Naive thymus-derived CD4-positive, alpha-beta T cell (primary cell): ENCODE results near the gene HIPK2. TPM values are rescaled to one million over a fixed set of nuclear protein-coding genes. Genes with fewer than 3 reads are reported as not detected.
A peak's percentile ranks its signal among the peaks of the same experiment; 100 is the strongest.

Source experiments
- ATAC-seq: fragments of 150-1000 bp; cut with Tn5 transposase; 2 replicates; pipeline ENCODE4 v1.10.0; 2021; ENCODE audit warnings: mild to moderate bottlenecking, moderate library complexity
- CTCF ChIA-PET: fragments of 350-600 bp; sonication (Branson Sonifier 250); formaldehyde crosslinking; loops from one replicate; lab custom pipeline; 2021; ENCODE audit warnings: antibody characterized with exemption; lab: Charles Lee
- POLR2A ChIA-PET: fragments of 350-600 bp; sonication (Branson Sonifier 250); formaldehyde crosslinking; loops from one replicate; lab custom pipeline; 2021; ENCODE audit warnings: antibody characterized with exemption, inconsistent platforms; lab: Charles Lee
- DNase-seq, 9 donors: peaks; one replicate each; pipeline versions ENCODE4 v3.0.0 to v3.0.0-alpha.2; 2020 to 2022; ENCODE audit warnings: mixed read lengths in 1 of 9
- H3K27ac ChIP-seq: one replicate; pipeline ENCODE4 v1.7.0; 2013; ENCODE audit warnings: mild to moderate bottlenecking, low read depth, low read length, moderate library complexity
- H3K27me3 ChIP-seq, 2 donors: one replicate each; pipeline ENCODE4 v1.7.0; 2013; ENCODE audit warnings: low read length in 2 of 2, mild to moderate bottlenecking in 2 of 2, moderate library complexity in 2 of 2; ENCODE audit not compliant: control insufficient read depth in 2 of 2, insufficient read depth in 2 of 2
- H3K36me3 ChIP-seq, 3 experiments: 1 replicate in 2 of 3; 2 replicates in 1 of 3; pipeline ENCODE4 v1.7.0; 2013; ENCODE audit warnings: low read length in 3 of 3, mild to moderate bottlenecking in 3 of 3, moderate library complexity in 1 of 3; ENCODE audit not compliant: insufficient read depth in 3 of 3, control insufficient read depth in 2 of 3
- H3K4me1 ChIP-seq, 2 donors: one replicate each; pipeline ENCODE4 v1.7.0; 2013; ENCODE audit warnings: low read length in 2 of 2, mild to moderate bottlenecking in 2 of 2, moderate library complexity in 1 of 2; ENCODE audit not compliant: control insufficient read depth in 2 of 2, insufficient read depth in 2 of 2
- H3K4me3 ChIP-seq: 2 replicates; pipeline ENCODE4 v1.7.0; 2013; ENCODE audit warnings: mild to moderate bottlenecking, low read length
- H3K9me3 ChIP-seq, 3 experiments: 1 replicate in 2 of 3; 2 replicates in 1 of 3; pipeline ENCODE4 v1.7.0; 2013; ENCODE audit warnings: low read length in 3 of 3; ENCODE audit not compliant: control insufficient read depth in 2 of 3
- H3K27ac Mint-ChIP-seq, 9 donors: one replicate each; pipeline ENCODE4 v1.8.0; 2020 to 2022; ENCODE audit warnings: mixed read lengths in 9 of 9, mild to moderate bottlenecking in 8 of 9, moderate library complexity in 5 of 9, inconsistent platforms in 2 of 9
- H3K27me3 Mint-ChIP-seq, 5 donors: one replicate each; pipeline ENCODE4 v1.8.0; 2021 to 2022; ENCODE audit warnings: mixed read lengths in 5 of 5, mild to moderate bottlenecking in 1 of 5
- H3K36me3 Mint-ChIP-seq, 5 donors: one replicate each; pipeline ENCODE4 v1.8.0; 2020 to 2022; ENCODE audit warnings: mixed read lengths in 5 of 5, mild to moderate bottlenecking in 3 of 5, inconsistent platforms in 1 of 5
- H3K4me1 Mint-ChIP-seq, 7 donors: one replicate each; pipeline ENCODE4 v1.8.0; 2020 to 2022; ENCODE audit warnings: mixed read lengths in 7 of 7, mild to moderate bottlenecking in 3 of 7, inconsistent platforms in 1 of 7
- H3K4me3 Mint-ChIP-seq, 10 donors: one replicate each; pipeline ENCODE4 v1.8.0; 2020 to 2022; ENCODE audit warnings: mild to moderate bottlenecking in 10 of 10, mixed read lengths in 10 of 10, moderate library complexity in 6 of 10, inconsistent platforms in 2 of 10
- H3K9me3 Mint-ChIP-seq, 11 donors: one replicate each; pipeline ENCODE4 v1.8.0; 2020 to 2022; ENCODE audit warnings: mixed read lengths in 11 of 11, mild to moderate bottlenecking in 4 of 11, inconsistent platforms in 1 of 11, moderate library complexity in 1 of 11
- intact Hi-C, 2 donors: fragments of 100-400 bp; cut with micrococcal nuclease; formaldehyde crosslinking; loops; one replicate each; pipeline ENCODE4 v1.15.1; 2023
- polyA plus RNA-seq, 2 donors: library from polyadenylated mRNA; unstranded; fragments of 300-500 nt; fragmentation: Illumina TruSeq; gene quantifications; one replicate each; pipeline ENCODE4 v1.2.3, GENCODE V29; 2021
- total RNA-seq, 6 experiments: library from RNA in 5 of 6; stranded (reverse) in 5 of 6; gene quantifications; 1 replicate in 5 of 6; 2 replicates in 1 of 6; pipeline ENCODE4 v1.2.3 and lab custom pipeline; 2021 to 2026

HIPK2 gene
- total and polyA plus RNA-seq, 7 experiments from 2014 or later = 4.6 to 44.0 (median 36.1) TPM

DNA sequence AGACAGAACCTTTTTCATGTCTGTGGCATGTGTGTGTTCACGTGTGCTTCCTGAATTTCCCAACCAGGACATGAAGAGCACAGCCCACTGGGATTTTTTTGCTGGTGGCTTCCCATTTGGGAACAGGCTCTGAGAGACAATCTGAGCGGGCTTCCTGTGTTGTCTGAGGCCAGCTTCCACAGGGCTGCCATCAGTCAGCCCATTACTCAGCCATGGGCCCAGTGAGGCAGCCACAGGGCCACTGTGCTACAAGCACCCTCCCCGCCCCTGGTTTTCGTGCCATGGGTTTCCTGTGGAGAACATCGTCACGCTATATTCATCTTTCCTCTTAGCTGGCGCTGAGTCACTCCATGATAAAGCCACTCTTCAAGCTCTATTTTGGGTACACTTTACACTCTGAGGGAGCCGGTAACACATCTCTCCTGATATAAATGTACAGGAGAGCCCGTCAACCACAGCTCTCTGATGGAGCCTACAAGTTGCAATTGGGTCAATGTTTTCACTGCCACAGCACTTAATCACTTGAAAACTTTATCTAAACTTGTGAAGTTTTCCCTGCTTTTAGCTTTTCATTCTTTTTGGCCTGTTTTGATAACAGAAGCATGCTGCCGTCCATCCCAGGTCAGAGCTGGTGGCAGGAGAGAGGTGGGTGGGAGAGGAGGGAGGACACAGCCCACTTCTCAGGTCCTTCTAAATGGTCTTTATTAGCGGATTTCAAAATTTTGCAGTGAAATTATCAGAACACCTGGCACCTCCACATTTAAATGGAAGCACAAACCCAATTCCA, 96.9 kb downstream of the HIPK2 start:
- DNase-seq (peak in 1 of 9 donors; percentile 77), ATAC-seq (peak; percentile 93)
- CTCF ChIA-PET = interaction anchor here (0.6 to 0.7 kb wide), 2 partner anchors 34 to 36 kb away, joined by 3 to 4 read pairs; no protein-coding TSS in a partner anchor
- POLR2A ChIA-PET = no interaction called here
- H3K4me1 Mint-ChIP-seq = peaks cover 16 to 71% (median 52%) of the 10 kb centered on the region in 7 donors
- Histone ChIP-seq H3K27ac (no peak overlapping the region), H3K27me3 (no peaks in the 10 kb centered on the region), H3K4me3 (no peak overlapping the region), H3K36me3 (no peaks in the 10 kb centered on the region), H3K9me3 (no peaks in the 10 kb centered on the region), H3K4me1 (peaks cover 3 to 22% of the 10 kb centered on the region in 2 donors)
- peak overlapping the region in 4 of 10 donors; percentile 11 to 59 (median 33) for H3K4me3 Mint-ChIP-seq
- H3K27me3 Mint-ChIP-seq = no peaks in the 10 kb centered on the region
- H3K27ac Mint-ChIP-seq = peak overlapping the region in 7 of 9 donors; percentile 13 to 72 (median 38)
- intact Hi-C loops = loop anchor here in 1 of 2 donors (5.0 kb wide), 1 partner anchor 56 kb away; no protein-coding TSS in a partner anchor
- H3K36me3 Mint-ChIP-seq = peaks cover 3 to 43% (median 23%) of the 10 kb centered on the region in 5 donors
- peaks cover under 1 to 6% (median 3%) of the 10 kb centered on the region in 11 donors for H3K9me3 Mint-ChIP-seq

DNA sequence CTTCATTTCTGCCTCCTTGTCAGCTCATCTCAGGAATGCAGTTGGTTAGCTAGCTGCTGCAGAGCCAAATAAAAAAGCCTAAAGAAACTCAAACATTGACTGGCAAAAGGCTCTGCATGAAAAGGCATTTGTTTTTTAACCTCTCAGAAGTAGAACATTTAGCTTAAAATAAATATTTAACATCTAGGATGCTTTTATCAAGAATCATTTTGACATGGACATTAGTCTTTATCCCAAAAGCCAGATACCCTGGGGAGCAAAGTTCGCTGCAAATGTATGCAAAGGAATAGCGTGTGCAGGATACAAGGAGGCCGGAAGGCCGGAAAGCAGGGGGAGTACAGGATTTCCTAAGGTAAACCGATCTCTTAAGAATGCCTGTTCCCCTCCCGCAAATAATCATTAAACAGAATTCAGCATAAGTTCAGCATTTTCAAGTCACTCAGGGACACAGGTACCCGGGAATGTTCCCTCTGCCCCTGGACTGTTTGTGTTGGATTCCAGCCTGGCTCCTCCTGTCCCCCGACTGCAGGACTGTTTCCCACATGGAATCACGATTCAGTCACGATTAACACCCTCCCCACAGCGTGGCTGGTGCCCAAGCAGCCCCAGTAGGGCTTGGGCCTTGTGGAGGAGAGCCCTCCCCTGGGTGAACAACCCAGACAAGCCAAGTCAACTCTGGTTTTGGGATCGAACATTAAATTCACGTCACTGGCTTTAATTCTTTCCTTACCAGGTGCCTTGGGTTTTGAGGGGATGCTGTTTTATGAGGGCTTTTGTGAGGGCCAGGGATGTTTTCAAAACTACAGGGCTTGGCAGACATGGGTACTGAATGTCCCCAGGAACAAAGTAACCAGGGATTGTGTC, 97.8 kb downstream of the HIPK2 start:
- peaks cover 15 to 77% (median 60%) of the 10 kb centered on the region in 7 donors for H3K4me1 Mint-ChIP-seq
- CTCF ChIA-PET = interaction anchor here (0.6 kb wide), 1 partner anchor 33 kb away, joined by 4 read pairs; no protein-coding TSS in a partner anchor
- H3K4me3 Mint-ChIP-seq = peak overlapping the region in 1 of 10 donors; percentile 39
- H3K9me3 Mint-ChIP-seq = peaks cover 0 to 3% (median 0%) of the 10 kb centered on the region in 11 donors
- peaks cover 3 to 44% (median 17%) of the 10 kb centered on the region in 5 donors for H3K36me3 Mint-ChIP-seq
- H3K27ac ChIP-seq = no peak overlapping the region
- ATAC-seq (no peak), DNase-seq (no peak)
- no peak overlapping the region for H3K4me3 ChIP-seq
- POLR2A ChIA-PET = no interaction called here
- intact Hi-C loops = loop anchor here in 1 of 2 donors (5.0 kb wide), 1 partner anchor 57 kb away; no protein-coding TSS in a partner anchor
- no peaks in the 10 kb centered on the region for H3K27me3 ChIP-seq
- H3K27ac Mint-ChIP-seq = peak overlapping the region in 6 of 9 donors; percentile 13 to 76 (median 40)
- H3K36me3 ChIP-seq = peaks cover 0 to 3% (median 0%) of the 10 kb centered on the region in 3 experiments
- peaks cover 3 to 22% of the 10 kb centered on the region in 2 donors for H3K4me1 ChIP-seq
- no peaks in the 10 kb centered on the region for H3K27me3 Mint-ChIP-seq
- no peaks in the 10 kb centered on the region for H3K9me3 ChIP-seq

DNA sequence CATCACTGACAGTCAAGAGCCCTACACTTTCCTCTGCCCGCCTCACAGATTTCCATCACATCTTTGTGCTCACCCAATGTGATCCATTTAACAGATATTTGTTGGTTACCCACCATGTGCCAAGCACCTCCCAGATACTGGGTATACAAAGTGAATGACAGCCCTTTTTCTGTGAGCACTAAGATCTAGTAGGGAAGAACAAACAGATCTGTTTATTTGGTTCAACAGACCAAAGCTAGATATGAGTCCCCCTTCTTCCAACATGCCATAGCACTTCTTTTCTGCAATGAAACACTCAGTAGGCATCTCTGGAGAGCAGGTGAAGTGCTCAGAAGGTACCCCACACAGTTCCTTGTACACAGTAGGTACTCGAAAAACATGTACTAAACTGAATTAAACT, 101.4 kb downstream of the HIPK2 start:
- peaks cover 0 to 6% (median 0%) of the 10 kb centered on the region in 3 experiments for H3K36me3 ChIP-seq
- ChIA-PET CTCF (no interaction called here), POLR2A (no interaction called here)
- Mint-ChIP-seq H3K27ac (peak overlapping the region in 4 of 9 donors; percentile 8 to 89 (median 55)), H3K4me1 (peaks cover 5 to 50% (median 30%) of the 10 kb centered on the region in 7 donors), H3K27me3 (no peaks in the 10 kb centered on the region), H3K9me3 (peaks cover 0 to 1% (median 0%) of the 10 kb centered on the region in 11 donors), H3K4me3 (no peak overlapping the region), H3K36me3 (peaks cover 0 to 46% (median 14%) of the 10 kb centered on the region in 5 donors)
- intact Hi-C loops = no loop called here
- no peaks in the 10 kb centered on the region for H3K27me3 ChIP-seq
- H3K27ac ChIP-seq = no peak overlapping the region
- no peaks in the 10 kb centered on the region for H3K9me3 ChIP-seq
- ATAC-seq = no peak
- DNase-seq = no peak
- peaks cover 3 to 6% of the 10 kb centered on the region in 2 donors for H3K4me1 ChIP-seq
- H3K4me3 ChIP-seq = no peak overlapping the region

DNA sequence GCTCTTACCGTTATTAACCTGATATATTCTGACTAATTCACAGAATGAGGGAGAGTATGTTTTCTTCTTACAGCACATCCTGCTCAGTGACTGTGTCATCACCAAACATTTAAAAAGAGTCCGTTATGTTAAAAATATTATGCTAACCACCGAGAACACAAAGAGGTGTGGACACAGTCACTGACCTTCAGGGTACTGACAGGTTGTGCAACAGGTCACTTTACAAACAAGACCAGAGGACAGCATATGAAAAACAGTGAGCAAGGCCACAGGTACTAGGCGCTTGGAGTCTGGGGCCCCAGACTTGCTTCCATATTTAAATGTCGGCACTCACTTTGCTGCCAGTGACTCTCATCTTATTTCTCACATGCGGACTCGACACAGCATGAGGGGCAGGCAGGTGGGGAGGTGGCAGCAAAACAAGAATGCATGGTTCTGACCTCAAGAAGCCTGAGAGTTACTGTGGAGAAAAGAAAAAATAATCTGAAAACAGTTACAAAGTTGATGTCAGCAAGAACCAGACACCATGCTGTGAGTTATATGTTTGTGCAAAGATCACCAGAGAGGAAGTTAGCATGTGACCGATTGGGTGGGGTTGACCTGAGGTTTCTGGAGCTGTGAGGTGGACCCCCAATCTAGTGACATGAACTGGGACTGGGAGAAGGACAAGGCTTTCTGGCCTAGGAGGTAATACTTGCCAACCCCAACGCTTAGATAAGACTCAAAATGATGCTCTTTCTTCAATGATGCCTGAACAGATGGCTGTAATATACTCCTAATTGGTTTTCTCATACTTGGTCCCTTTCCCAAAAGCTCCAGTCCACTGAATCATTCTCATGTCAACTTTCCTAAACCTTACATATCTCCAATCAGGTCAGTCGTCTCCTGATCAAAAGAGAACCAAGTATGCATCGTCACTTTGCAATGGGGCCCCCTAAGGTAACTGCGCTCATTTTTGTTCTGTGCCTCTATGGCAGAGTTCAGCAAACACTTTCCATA, 102.4 kb downstream of the HIPK2 start:
- Mint-ChIP-seq H3K4me3 (no peak overlapping the region), H3K4me1 (peaks cover 5 to 46% (median 20%) of the 10 kb centered on the region in 7 donors), H3K36me3 (peaks cover 0 to 40% (median 14%) of the 10 kb centered on the region in 5 donors), H3K27me3 (no peaks in the 10 kb centered on the region), H3K9me3 (peaks cover 0 to 1% (median 0%) of the 10 kb centered on the region in 11 donors), H3K27ac (peak overlapping the region in 6 of 9 donors; percentile 8 to 89 (median 49))
- Histone ChIP-seq H3K4me1 (no peaks in the 10 kb centered on the region), H3K9me3 (no peaks in the 10 kb centered on the region), H3K27ac (no peak overlapping the region), H3K36me3 (peaks cover 0 to 6% (median 0%) of the 10 kb centered on the region in 3 experiments), H3K4me3 (no peak overlapping the region), H3K27me3 (no peaks in the 10 kb centered on the region)
- ATAC-seq (no peak), DNase-seq (no peak)
- intact Hi-C loops = no loop called here
- POLR2A ChIA-PET = interaction anchor here (1.3 kb wide), 1 partner anchor 24 kb away, joined by 3 read pairs; no protein-coding TSS in a partner anchor
- CTCF ChIA-PET = no interaction called here

DNA sequence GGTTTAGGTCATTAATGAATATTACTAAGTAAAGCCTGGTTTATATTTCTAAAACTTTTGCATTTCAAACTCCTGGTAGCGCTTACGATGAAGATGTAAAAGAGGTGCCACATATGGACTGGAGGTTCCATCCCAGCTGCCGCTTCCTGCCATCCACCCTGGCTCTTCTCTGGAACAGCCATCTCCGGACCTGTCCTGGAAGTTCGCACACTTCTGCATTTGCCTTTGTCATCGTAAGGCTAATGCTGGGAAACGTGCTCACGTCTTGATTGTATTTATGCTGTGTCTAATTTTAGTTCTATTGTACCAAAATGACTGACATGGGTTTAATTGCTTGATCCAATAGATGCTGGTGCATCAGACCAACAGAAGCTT, 103.1 kb downstream of the HIPK2 start:
- ChIA-PET POLR2A (interaction anchor here (1.3 kb wide), 1 partner anchor 23 kb away, joined by 3 read pairs; no protein-coding TSS in a partner anchor), CTCF (no interaction called here)
- no peaks in the 10 kb centered on the region for H3K9me3 Mint-ChIP-seq
- no peak overlapping the region for H3K4me3 ChIP-seq
- intact Hi-C loops = no loop called here
- H3K27me3 Mint-ChIP-seq = no peaks in the 10 kb centered on the region
- peaks cover 0 to 36% (median 14%) of the 10 kb centered on the region in 5 donors for H3K36me3 Mint-ChIP-seq
- no peaks in the 10 kb centered on the region for H3K9me3 ChIP-seq
- DNase-seq (no peak), ATAC-seq (no peak)
- peaks cover 0 to 6% (median 0%) of the 10 kb centered on the region in 3 experiments for H3K36me3 ChIP-seq
- peaks cover 5 to 47% (median 24%) of the 10 kb centered on the region in 7 donors for H3K4me1 Mint-ChIP-seq
- H3K27me3 ChIP-seq = no peaks in the 10 kb centered on the region
- H3K4me1 ChIP-seq = no peaks in the 10 kb centered on the region
- peak overlapping the region in 1 of 9 donors; percentile 8 for H3K27ac Mint-ChIP-seq
- no peak overlapping the region for H3K4me3 Mint-ChIP-seq
- no peak overlapping the region for H3K27ac ChIP-seq
